ENCODE results near the gene MEF2D. TPM values are rescaled to one million over a fixed set of nuclear protein-coding genes. Genes with fewer than 3 reads are reported as not detected.

Gene MEF2D
- total RNA-seq, 1 experiment from 2014 or later, result 27.4 TPM

Small RNA genes within 50 kb of the gene (small RNA-seq; reads per million reads assigned to genes)
- not detected for gene MIR9-1
- gene RF00019, result not detected

Other genes with a start within 250 kb of the MEF2D start
- gene SMG5, start 217.9 kb downstream of the MEF2D start, total RNA-seq (2014; rRNA removed; shearing (Covaris generic)), result 135 and 146 TPM in 2 replicates
- gene TMEM79, start 216.4 kb downstream of the MEF2D start, total RNA-seq (2014; rRNA removed; shearing (Covaris generic)), result 4.4 and 5.6 TPM in 2 replicates
- gene GLMP, start 205.1 kb downstream of the MEF2D start, total RNA-seq (2014; rRNA removed; shearing (Covaris generic)), result 75.3 and 78.6 TPM in 2 replicates
- gene VHLL, start 201.5 kb downstream of the MEF2D start, total RNA-seq (2014; rRNA removed; shearing (Covaris generic)), result not detected in 2 replicates
- 389 and 419 TPM in 2 replicates for gene CCT3, start 162.5 kb downstream of the MEF2D start, total RNA-seq (2014; rRNA removed; shearing (Covaris generic))
- gene TSACC, start 162.2 kb downstream of the MEF2D start, total RNA-seq (2014; rRNA removed; shearing (Covaris generic)), result 0.15 and 0.37 TPM in 2 replicates
- not detected in 2 replicates for gene RHBG, start 131.6 kb downstream of the MEF2D start, total RNA-seq (2014; rRNA removed; shearing (Covaris generic))
- 55.3 and 61.7 TPM in 2 replicates for gene IQGAP3, start 71.8 kb upstream of the MEF2D start, total RNA-seq (2014; rRNA removed; shearing (Covaris generic))
- gene TTC24, start 78.9 kb upstream of the MEF2D start, total RNA-seq (2014; rRNA removed; shearing (Covaris generic)), result not detected in 2 replicates
- 206 and 220 TPM in 2 replicates for gene NAXE, start 91.0 kb upstream of the MEF2D start, total RNA-seq (2014; rRNA removed; shearing (Covaris generic))
- gene GPATCH4, start 100.7 kb upstream of the MEF2D start, total RNA-seq (2014; rRNA removed; shearing (Covaris generic)), result 19.4 and 28.8 TPM in 2 replicates
- gene HAPLN2, start 118.6 kb upstream of the MEF2D start, total RNA-seq (2014; rRNA removed; shearing (Covaris generic)), result 0.10 TPM in 1 of 2 replicates, not detected in the other
- not detected in 2 replicates for gene BCAN, start 141.3 kb upstream of the MEF2D start, total RNA-seq (2014; rRNA removed; shearing (Covaris generic))
- gene NES, start 176.6 kb upstream of the MEF2D start, total RNA-seq (2014; rRNA removed; shearing (Covaris generic)), result 0.31 and 0.44 TPM in 2 replicates
- gene CRABP2, start 204.8 kb upstream of the MEF2D start, total RNA-seq (2014; rRNA removed; shearing (Covaris generic)), result 289 and 312 TPM in 2 replicates
- gene METTL25B, start 227.7 kb upstream of the MEF2D start, total RNA-seq (2014; rRNA removed; shearing (Covaris generic)), result 30.0 and 30.3 TPM in 2 replicates
- 30.8 and 33.2 TPM in 2 replicates for gene ISG20L2, start 228.0 kb upstream of the MEF2D start, total RNA-seq (2014; rRNA removed; shearing (Covaris generic))
- 111 and 115 TPM in 2 replicates for gene MRPL24, start 240.3 kb upstream of the MEF2D start, total RNA-seq (2014; rRNA removed; shearing (Covaris generic))

All from HT-29 (cell line).